Glutamatergic neuron (in vitro differentiated cells): ENCODE results near the gene NAGPA. TPM values are rescaled to one million over a fixed set of nuclear protein-coding genes. Genes with fewer than 3 reads are reported as not detected.

Experiments
- DNase-seq: peaks from one replicate; pipeline ENCODE4 v3.0.0; 2022
- H3K27ac Mint-ChIP-seq: one replicate; pipeline ENCODE4 v1.8.0; 2020; ENCODE audit warnings: mild to moderate bottlenecking, mixed read lengths, inconsistent platforms; ENCODE audit not compliant: unreplicated experiment
- H3K27me3 Mint-ChIP-seq: one replicate; pipeline ENCODE4 v1.8.0; 2020; ENCODE audit warnings: mild to moderate bottlenecking, moderate library complexity, mixed read lengths, inconsistent platforms; ENCODE audit not compliant: unreplicated experiment
- H3K36me3 Mint-ChIP-seq: one replicate; pipeline ENCODE4 v1.8.0; 2020; ENCODE audit warnings: mild to moderate bottlenecking, mixed read lengths, inconsistent platforms; ENCODE audit not compliant: unreplicated experiment
- H3K4me1 Mint-ChIP-seq: one replicate; pipeline ENCODE4 v1.8.0; 2020; ENCODE audit warnings: mild to moderate bottlenecking, low read depth, mixed read lengths, inconsistent platforms; ENCODE audit not compliant: unreplicated experiment
- H3K4me3 Mint-ChIP-seq: one replicate; pipeline ENCODE4 v1.8.0; 2020; ENCODE audit warnings: mild to moderate bottlenecking, mixed read lengths, inconsistent platforms; ENCODE audit not compliant: unreplicated experiment
- H3K9me3 Mint-ChIP-seq: one replicate; pipeline ENCODE4 v1.8.0; 2020; ENCODE audit warnings: mild to moderate bottlenecking, moderate library complexity, mixed read lengths, inconsistent platforms; ENCODE audit not compliant: unreplicated experiment
- CTCF ChIP-seq: fragments of 200-600 bp; sonication (generic); IDR thresholded peaks from one replicate; pipeline ENCODE4 v1.5.0; 2021; ENCODE audit not compliant: partially characterized antibody, unreplicated experiment
- total RNA-seq: library from RNA; stranded (reverse); fragmentation: NEBNext Ultra II Directional; extraction: Animal tissue kit (Norgen Biotek cat#: 25700); gene quantifications from one replicate; pipeline ENCODE4 v1.2.1, GENCODE V29; 2021; ENCODE audit not compliant: unreplicated experiment

Gene NAGPA
- total RNA-seq, 1 donor from 2014 or later, result 9.7 TPM

GRCh38 chr16:5059386-5060072, 25.8 kb upstream of the NAGPA start:
- Mint-ChIP-seq H3K36me3 (no peaks in the 10 kb centered on the region), H3K9me3 (peaks cover 1% of the 10 kb centered on the region), H3K27me3 (no peaks in the 10 kb centered on the region), H3K27ac (no peak overlapping the region), H3K4me3 (no peak overlapping the region), H3K4me1 (no peaks in the 10 kb centered on the region)
- DNase-seq, result no peak
- TF ChIP-seq CTCF, result no peak

- TF ChIP-seq CTCF, result peak; percentile 36
- H3K27me3 Mint-ChIP-seq, result no peaks in the 10 kb centered on the region
- peak; percentile 49 for DNase-seq
- no peak overlapping the region for H3K4me3 Mint-ChIP-seq
- no peaks in the 10 kb centered on the region for H3K36me3 Mint-ChIP-seq
- peaks cover 1% of the 10 kb centered on the region for H3K9me3 Mint-ChIP-seq
- no peaks in the 10 kb centered on the region for H3K4me1 Mint-ChIP-seq
- no peak overlapping the region for H3K27ac Mint-ChIP-seq
These were observed 24.7 kb upstream of the NAGPA start for GRCh38 chr16:5058476-5058875.

- no peak for TF ChIP-seq CTCF
- H3K36me3 Mint-ChIP-seq, result no peaks in the 10 kb centered on the region
- no peaks in the 10 kb centered on the region for H3K4me1 Mint-ChIP-seq
These were observed 22.6 kb upstream of the NAGPA start for GRCh38 chr16:5056352-5056751.

GRCh38 chr16:5054876-5055865, 21.4 kb upstream of the NAGPA start:
- H3K27ac Mint-ChIP-seq, result no peak overlapping the region
- no peaks in the 10 kb centered on the region for H3K36me3 Mint-ChIP-seq
- H3K27me3 Mint-ChIP-seq, result no peaks in the 10 kb centered on the region
- no peaks in the 10 kb centered on the region for H3K4me1 Mint-ChIP-seq
- H3K4me3 Mint-ChIP-seq, result no peak overlapping the region
- TF ChIP-seq CTCF, result no peak
- H3K9me3 Mint-ChIP-seq, result no peaks in the 10 kb centered on the region
- no peak for DNase-seq

More at GRCh38 chr16:5056352-5056751, 22.6 kb upstream of the NAGPA start:
- no peak overlapping the region for H3K4me3 Mint-ChIP-seq
- H3K9me3 Mint-ChIP-seq, result peaks cover under 1% of the 10 kb centered on the region
- peak; percentile 57 for DNase-seq
- H3K27me3 Mint-ChIP-seq, result no peaks in the 10 kb centered on the region
- no peak overlapping the region for H3K27ac Mint-ChIP-seq
